ENCODE results near the gene ZNF415.

DNA sequence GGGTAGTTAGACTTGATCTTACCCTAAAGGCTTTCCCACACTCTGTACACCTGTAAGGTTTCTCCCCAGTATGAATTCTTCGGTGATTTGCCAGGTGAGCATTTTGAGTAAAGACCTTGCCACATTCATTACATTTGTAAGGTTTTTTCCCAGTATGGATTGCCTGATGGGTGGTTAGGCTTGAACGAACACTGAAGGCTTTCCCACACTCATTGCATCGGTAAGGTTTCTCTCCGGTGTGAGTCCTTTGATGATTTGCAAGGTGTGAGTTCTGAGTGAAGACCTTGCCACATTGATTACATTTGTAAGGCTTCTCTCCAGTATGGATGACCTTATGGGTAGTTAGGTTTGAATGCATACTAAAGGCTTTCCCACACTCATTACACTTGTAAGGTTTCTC, 64.5 kb downstream of the ZNF415 start:
- TF ChIP-seq, protein P1, sequence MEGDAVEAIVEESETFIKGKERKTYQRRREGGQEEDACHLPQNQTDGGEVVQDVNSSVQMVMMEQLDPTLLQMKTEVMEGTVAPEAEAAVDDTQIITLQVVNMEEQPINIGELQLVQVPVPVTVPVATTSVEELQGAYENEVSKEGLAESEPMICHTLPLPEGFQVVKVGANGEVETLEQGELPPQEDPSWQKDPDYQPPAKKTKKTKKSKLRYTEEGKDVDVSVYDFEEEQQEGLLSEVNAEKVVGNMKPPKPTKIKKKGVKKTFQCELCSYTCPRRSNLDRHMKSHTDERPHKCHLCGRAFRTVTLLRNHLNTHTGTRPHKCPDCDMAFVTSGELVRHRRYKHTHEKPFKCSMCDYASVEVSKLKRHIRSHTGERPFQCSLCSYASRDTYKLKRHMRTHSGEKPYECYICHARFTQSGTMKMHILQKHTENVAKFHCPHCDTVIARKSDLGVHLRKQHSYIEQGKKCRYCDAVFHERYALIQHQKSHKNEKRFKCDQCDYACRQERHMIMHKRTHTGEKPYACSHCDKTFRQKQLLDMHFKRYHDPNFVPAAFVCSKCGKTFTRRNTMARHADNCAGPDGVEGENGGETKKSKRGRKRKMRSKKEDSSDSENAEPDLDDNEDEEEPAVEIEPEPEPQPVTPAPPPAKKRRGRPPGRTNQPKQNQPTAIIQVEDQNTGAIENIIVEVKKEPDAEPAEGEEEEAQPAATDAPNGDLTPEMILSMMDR (conservative IDR thresholded peaks at IDR 0.05 in 1 of 2, IDR thresholded peaks at IDR 0.05 in 1 of 2; ENCODE audit: extremely low read depth in 1 of 2, insufficient read depth in 1 of 2, low read depth in 1 of 2, low read length in 2 of 2), result no peak
- no peak for TF ChIP-seq EZH2 (IDR thresholded peaks at IDR 0.05; ENCODE audit: borderline replicate concordance, low read length)

Data from mammary epithelial cell (primary cell).